ENCODE measurements around the gene EPS15.

Gene EPS15

GRCh38 chr1:51525295-51525694 is 6.2 kb upstream of the EPS15 start:
- no peak for TF ChIP-seq CTCF (conservative IDR thresholded peaks at IDR 0.05)

GRCh38 chr1:51524817-51525216 is 5.8 kb upstream of the EPS15 start:
- no peak for TF ChIP-seq CTCF (conservative IDR thresholded peaks at IDR 0.05)

More at GRCh38 chr1:51525295-51525694, 6.2 kb upstream of the EPS15 start:
- no peak overlapping the region for H3K27ac ChIP-seq

GRCh38 chr1:51523931-51524330 is 4.9 kb upstream of the EPS15 start:
- H3K27ac ChIP-seq: no peak overlapping the region
- no peak for TF ChIP-seq CTCF (conservative IDR thresholded peaks at IDR 0.05)

More at GRCh38 chr1:51524817-51525216, 5.8 kb upstream of the EPS15 start:
- no peak overlapping the region for H3K27ac ChIP-seq

- H3K27ac ChIP-seq: no peak overlapping the region
Measured at GRCh38 chr1:51520700-51521248, 1.7 kb upstream of the EPS15 start.

GRCh38 chr1:51519865-51520699 is 1.0 kb upstream of the EPS15 start:
- no peak overlapping the region for H3K27ac ChIP-seq

More at GRCh38 chr1:51520700-51521248, 1.7 kb upstream of the EPS15 start:
- TF ChIP-seq CTCF (conservative IDR thresholded peaks at IDR 0.05): no peak

GRCh38 chr1:51518586-51519047 is 449 bp downstream of the EPS15 start:
- peak overlapping the region; percentile 95 for H3K27ac ChIP-seq

More at GRCh38 chr1:51519865-51520699, 1.0 kb upstream of the EPS15 start:
- no peak for TF ChIP-seq CTCF (conservative IDR thresholded peaks at IDR 0.05)

More at GRCh38 chr1:51518586-51519047, 449 bp downstream of the EPS15 start:
- no peak for TF ChIP-seq CTCF (conservative IDR thresholded peaks at IDR 0.05)
